ENCODE measurements around the gene MAGI1.

DNA sequence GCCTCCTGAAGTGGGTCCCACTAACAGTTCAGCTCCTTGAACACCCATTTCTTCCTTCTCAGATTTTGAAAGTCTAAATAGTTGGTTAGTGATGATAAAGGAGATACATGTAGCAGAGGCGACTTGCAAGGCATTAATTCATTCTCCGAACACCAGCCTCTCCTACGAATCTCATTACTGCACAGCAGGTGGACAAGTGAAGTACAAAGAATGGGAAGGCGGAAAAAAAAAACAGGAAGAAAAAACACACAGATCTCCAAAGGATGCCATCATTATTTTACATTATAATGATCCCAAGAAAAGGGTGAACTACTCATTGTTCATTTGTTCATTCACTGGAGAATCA lies 276.5 kb downstream of the MAGI1 start:
- no peak for TF ChIP-seq CTCF (IDR thresholded peaks at IDR 0.05; ENCODE audit: insufficient read depth, low read length, poor library complexity, severe bottlenecking)
- TF ChIP-seq EZH2phosphoT487 (conservative IDR thresholded peaks at IDR 0.05; ENCODE audit: low read length): no peak
